ENCODE measurements around the gene TPRX2. TPM values are rescaled to one million over a fixed set of nuclear protein-coding genes. Genes with fewer than 3 reads are reported as not detected.

TPRX2 gene
- polyA plus RNA-seq, 1 donor (not counting 4 experiments of a cell fraction or from before 2014, with no cell fraction given) = not detected

GRCh38 chr19:47897861-47898260, 38.8 kb downstream of the TPRX2 start:
- Histone ChIP-seq H2AFZ (ENCODE audit: control insufficient read depth, low read length) (no peak overlapping the region), H3K27me3 (ENCODE audit: control insufficient read depth, extremely low read depth, insufficient read depth, low read length) (no peaks in the 10 kb centered on the region), H3K4me2 (ENCODE audit: control insufficient read depth, extremely low read depth, insufficient read depth, low read depth, low read length) (no peak overlapping the region), H3K9me3 (ENCODE audit: control insufficient read depth, low read depth, low read length) (no peaks in the 10 kb centered on the region), H3K9ac (ENCODE audit: control insufficient read depth, extremely low read depth, insufficient read depth, low read length) (no peak overlapping the region), H4K20me1 (ENCODE audit: control insufficient read depth, extremely low read depth, insufficient read depth, low read length) (no peaks in the 10 kb centered on the region), H3K79me2 (ENCODE audit: control insufficient read depth, insufficient read depth, low read length) (no peaks in the 10 kb centered on the region), H3K4me3 (ENCODE audit: control insufficient read depth in 2 of 3, extremely low read depth in 1 of 3, insufficient read depth in 2 of 3, low read depth in 1 of 3, low read length in 3 of 3) (no peak overlapping the region), H3K9me1 (ENCODE audit: control insufficient read depth, extremely low read depth, insufficient read depth, low read length) (no peaks in the 10 kb centered on the region), H3K4me1 (ENCODE audit: control insufficient read depth, extremely low read depth, insufficient read depth, low read length) (no peaks in the 10 kb centered on the region), H3K36me3 (ENCODE audit: control insufficient read depth in 2 of 2, extremely low read depth in 1 of 2, insufficient read depth in 2 of 2, low read length in 2 of 2) (no peaks in the 10 kb centered on the region), H3K27ac (ENCODE audit: control insufficient read depth, insufficient read depth, low read length) (no peak overlapping the region)
- TF ChIP-seq EZH2 (IDR thresholded peaks at IDR 0.05; ENCODE audit: low read length) (no peak), CTCF (optimal IDR thresholded peaks at IDR 0.05 in 1 of 3, IDR thresholded peaks at IDR 0.05 in 1 of 3, conservative IDR thresholded peaks at IDR 0.05 in 1 of 3; ENCODE audit: extremely low read depth in 1 of 3, insufficient read depth in 2 of 3, low read length in 3 of 3) (no peak)
- no peak for DNase-seq (ENCODE audit: low read depth, low spot score)
- dilution Hi-C loops (cut with MboI; ENCODE audit: extremely low pct_ligation_motif_present, low sequenced_read_pairs) = no loop called here
- FAIRE-seq = no peak

- dilution Hi-C loops (cut with MboI; ENCODE audit: extremely low pct_ligation_motif_present, low sequenced_read_pairs) = no loop called here
- no peak overlapping the region for H3K4me2 ChIP-seq (ENCODE audit: control insufficient read depth, extremely low read depth, insufficient read depth, low read depth, low read length)
- no peak for FAIRE-seq
- no peak overlapping the region for H2AFZ ChIP-seq (ENCODE audit: control insufficient read depth, low read length)
- no peaks in the 10 kb centered on the region for H4K20me1 ChIP-seq (ENCODE audit: control insufficient read depth, extremely low read depth, insufficient read depth, low read length)
- no peak overlapping the region for H3K9ac ChIP-seq (ENCODE audit: control insufficient read depth, extremely low read depth, insufficient read depth, low read length)
- no peaks in the 10 kb centered on the region for H3K4me1 ChIP-seq (ENCODE audit: control insufficient read depth, extremely low read depth, insufficient read depth, low read length)
- H3K27ac ChIP-seq (ENCODE audit: control insufficient read depth, insufficient read depth, low read length) = no peak overlapping the region
- no peaks in the 10 kb centered on the region for H3K9me3 ChIP-seq (ENCODE audit: control insufficient read depth, low read depth, low read length)
- H3K4me3 ChIP-seq (ENCODE audit: control insufficient read depth in 2 of 3, extremely low read depth in 1 of 3, insufficient read depth in 2 of 3, low read depth in 1 of 3, low read length in 3 of 3) = no peak overlapping the region
- no peaks in the 10 kb centered on the region for H3K79me2 ChIP-seq (ENCODE audit: control insufficient read depth, insufficient read depth, low read length)
- H3K36me3 ChIP-seq (ENCODE audit: control insufficient read depth in 2 of 2, extremely low read depth in 1 of 2, insufficient read depth in 2 of 2, low read length in 2 of 2) = no peaks in the 10 kb centered on the region
- no peaks in the 10 kb centered on the region for H3K9me1 ChIP-seq (ENCODE audit: control insufficient read depth, extremely low read depth, insufficient read depth, low read length)
- H3K27me3 ChIP-seq (ENCODE audit: control insufficient read depth, extremely low read depth, insufficient read depth, low read length) = no peaks in the 10 kb centered on the region
- TF ChIP-seq EZH2 (IDR thresholded peaks at IDR 0.05; ENCODE audit: low read length) = no peak
- no peak for TF ChIP-seq CTCF (optimal IDR thresholded peaks at IDR 0.05 in 1 of 3, IDR thresholded peaks at IDR 0.05 in 1 of 3, conservative IDR thresholded peaks at IDR 0.05 in 1 of 3; ENCODE audit: extremely low read depth in 1 of 3, insufficient read depth in 2 of 3, low read length in 3 of 3)
- DNase-seq (ENCODE audit: low read depth, low spot score) = no peak
These were observed 40.3 kb downstream of the TPRX2 start for GRCh38 chr19:47899335-47899734.
